Peyer's patch (tissue), 4 donors: ENCODE results near the gene SPATA2.

Source experiments
- CTCF ChIP-seq, 6 experiments: fragments of 450-650 bp in 4 of 6; fragments of 200-600 bp in 2 of 6; sonication (generic) in 1 of 6; IDR thresholded peaks; one replicate each; pipeline ENCODE4 v1.5.1; 2017 to 2019; ENCODE audit warnings: antibody characterized with exemption in 6 of 6, mild to moderate bottlenecking in 3 of 6, moderate library complexity in 1 of 6
- POLR2A ChIP-seq, 2 donors: fragments of 450-650 bp; IDR thresholded peaks; one replicate each; pipeline ENCODE4 v1.5.1; 2017; ENCODE audit warnings: antibody characterized with exemption in 2 of 2, mild to moderate bottlenecking in 2 of 2, moderate library complexity in 2 of 2

GRCh38 chr20:49878977-49879376 is 36.4 kb downstream of the SPATA2 start:
- TF ChIP-seq CTCF (IDR thresholded peaks at IDR 0.05), result no peak
- TF ChIP-seq POLR2A (IDR thresholded peaks at IDR 0.05), result no peak
